CD4-positive, alpha-beta T cell treated with Interleukin-2 at 100 ng/mL for 4 hours (primary cell): ENCODE results near the gene MCM9.
"Not testable (repeated sequence)": the region's sequence is repeated elsewhere in the genome, so short reads cannot be mapped to it uniquely, and the experiment has no call there.

Experiments used
- DNase-seq: peaks from one replicate; pipeline ENCODE4 v3.0.0-alpha.2; 2020; ENCODE audit warnings: low spot score

Gene MCM9

GRCh38 chr6:118765316-118765715 lies 169.6 kb downstream of the MCM9 start:
- DNase-seq = not testable (repeated sequence)

GRCh38 chr6:118764766-118765165 lies 170.2 kb downstream of the MCM9 start:
- no peak for DNase-seq
